Epidermal melanocyte (primary cell): ENCODE measurements around the gene RTL3.
"Not testable (repeated sequence)": the region's sequence is repeated elsewhere in the genome, so short reads cannot be mapped to it uniquely, and the experiment has no call there.

Source experiments
- DNase-seq: peaks from one replicate; pipeline ENCODE4 v3.0.0; 2011; ENCODE audit warnings: low spot score; ENCODE audit not compliant: insufficient read length

Gene RTL3

GRCh38 chrX:78658845-78659744 is at the start of gene RTL3:
TSS of gene RTL3 (minus strand) at chrX:78659328. CDS start at chrX:78658420, 908 bp downstream.
- DNase-seq: no peak

GRCh38 chrX:78708816-78709215 is 49.7 kb upstream of the RTL3 start:
- no peak for DNase-seq

GRCh38 chrX:78708262-78708661 is 49.1 kb upstream of the RTL3 start:
- no peak for DNase-seq

- no peak for DNase-seq
These were observed 46.9 kb upstream of the RTL3 start for GRCh38 chrX:78706071-78706470.

- DNase-seq: no peak
These were observed 34.4 kb upstream of the RTL3 start for GRCh38 chrX:78693536-78693935.

- DNase-seq: no peak
These were observed 33.9 kb upstream of the RTL3 start for GRCh38 chrX:78693012-78693411.

GRCh38 chrX:78687586-78687985 is 28.5 kb upstream of the RTL3 start:
- DNase-seq: no peak

GRCh38 chrX:78673246-78673645 is 14.1 kb upstream of the RTL3 start:
- DNase-seq: no peak

GRCh38 chrX:78665342-78665741 is 6.2 kb upstream of the RTL3 start:
- DNase-seq: no peak

GRCh38 chrX:78661836-78662235 is 2.7 kb upstream of the RTL3 start:
- DNase-seq: no peak

GRCh38 chrX:78659955-78660354 is 827 bp upstream of the RTL3 start:
- no peak for DNase-seq

GRCh38 chrX:78658414-78658813 is 714 bp downstream of the RTL3 start:
- no peak for DNase-seq

- DNase-seq: no peak
These were observed 3.5 kb downstream of the RTL3 start for GRCh38 chrX:78655642-78656041.

- no peak for DNase-seq
These were observed 5.9 kb downstream of the RTL3 start for GRCh38 chrX:78653118-78653822.

- no peak for DNase-seq
These were observed 8.2 kb downstream of the RTL3 start for GRCh38 chrX:78650906-78651437.

- no peak for DNase-seq
These were observed 15.3 kb downstream of the RTL3 start for GRCh38 chrX:78643874-78644273.

- no peak for DNase-seq
These were observed 16.0 kb downstream of the RTL3 start for GRCh38 chrX:78643096-78643495.

GRCh38 chrX:78636096-78636495 is 23.0 kb downstream of the RTL3 start:
- not testable (repeated sequence) for DNase-seq

GRCh38 chrX:78624962-78625909 is 33.9 kb downstream of the RTL3 start:
- DNase-seq: no peak

- DNase-seq: peak; percentile 10
These were observed 34.7 kb downstream of the RTL3 start for GRCh38 chrX:78624426-78624825.

- no peak for DNase-seq
These were observed 36.3 kb downstream of the RTL3 start for GRCh38 chrX:78622831-78623230.
